SU-DHL-6 (cell line): ENCODE data around the gene LKAAEAR1.

ENCODE experiments used
- H2AFZ ChIP-seq: fragments of 200-600 bp; sonication (generic); 2 replicates; pipeline ENCODE4 v1.6.1; 2014; ENCODE audit warnings: low read depth, mild to moderate bottlenecking, moderate library complexity, mixed read lengths, antibody characterized with exemption, low read length; ENCODE audit not compliant: severe bottlenecking
- H3F3A ChIP-seq: fragments of 200-600 bp; shearing (Covaris generic); 2 replicates; pipeline ENCODE4 v1.6.0; 2016; ENCODE audit warnings: antibody characterized with exemption, mild to moderate bottlenecking; ENCODE audit not compliant: insufficient read depth
- H3K27ac ChIP-seq: fragments of 200-600 bp; sonication (generic); 2 replicates; pipeline ENCODE4 v1.5.1; 2016; ENCODE audit warnings: low read depth, mild to moderate bottlenecking, low read length, moderate library complexity, mixed read lengths
- H3K27me3 ChIP-seq: fragments of 200-600 bp; sonication (generic), shearing (Covaris generic); 2 replicates; pipeline ENCODE4 v1.6.0; 2014; ENCODE audit warnings: mild to moderate bottlenecking, low read length
- H3K36me3 ChIP-seq: fragments of 200-600 bp; sonication (generic); 2 replicates; pipeline ENCODE4 v1.6.1; 2014; ENCODE audit warnings: mild to moderate bottlenecking, low read length, mixed read lengths
- H3K4me2 ChIP-seq: fragments of 300-600, 200-600 bp; shearing (Covaris generic), sonication (generic); 2 replicates; pipeline ENCODE4 v1.6.0; 2014; ENCODE audit warnings: low read length, low read depth, mild to moderate bottlenecking; ENCODE audit not compliant: poor library complexity, severe bottlenecking
- H3K4me3 ChIP-seq: fragments of 200-600 bp; sonication (generic); 2 replicates; pipeline ENCODE4 v1.5.1; 2014; ENCODE audit warnings: antibody characterized with exemption, low read length, mild to moderate bottlenecking, mixed read lengths; ENCODE audit not compliant: insufficient read depth, poor library complexity, severe bottlenecking
- H3K79me2 ChIP-seq: fragments of 200-600 bp; sonication (generic); 2 replicates; pipeline ENCODE4 v1.6.1; 2014; ENCODE audit warnings: mild to moderate bottlenecking, low read length, moderate library complexity; ENCODE audit not compliant: insufficient read depth
- H3K9ac ChIP-seq: fragments of 200-600 bp; sonication (generic); 2 replicates; pipeline ENCODE4 v1.7.0; 2014; ENCODE audit warnings: mild to moderate bottlenecking, low read length
- H3K9me2 ChIP-seq: fragments of 200-600 bp; sonication (generic); replicated peaks from 2 replicates; pipeline ENCODE4 v1.6.1; 2014; ENCODE audit warnings: low read length; ENCODE audit not compliant: insufficient read depth
- H3K9me3 ChIP-seq: fragments of 200-600 bp; sonication (generic); 2 replicates; pipeline ENCODE4 v1.6.1; 2014; ENCODE audit warnings: low read length, mixed read lengths; ENCODE audit not compliant: insufficient read depth
- H4K20me1 ChIP-seq: fragments of 200-600 bp; sonication (generic); 2 replicates; pipeline ENCODE4 v1.6.1; 2014; ENCODE audit warnings: low read depth, mild to moderate bottlenecking, antibody characterized with exemption, low read length, moderate library complexity, mixed read lengths
- EZH2phosphoT487 ChIP-seq: fragments of 200-600 bp; sonication (generic), shearing (Covaris generic); conservative IDR thresholded peaks from 2 replicates; pipeline ENCODE4 v1.6.1; 2018; ENCODE audit warnings: mild to moderate bottlenecking, antibody characterized with exemption, low read length, moderate library complexity, mixed read lengths
- TF ChIP-seq, protein P1 (sequence below): fragments of 200-600 bp; sonication (generic); IDR thresholded peaks from one replicate; pipeline ENCODE4 v1.5.1; 2017; ENCODE audit warnings: antibody characterized with exemption, mild to moderate bottlenecking, low read length, moderate library complexity; ENCODE audit not compliant: insufficient read depth, poor library complexity, severe bottlenecking

LKAAEAR1 gene

DNA sequence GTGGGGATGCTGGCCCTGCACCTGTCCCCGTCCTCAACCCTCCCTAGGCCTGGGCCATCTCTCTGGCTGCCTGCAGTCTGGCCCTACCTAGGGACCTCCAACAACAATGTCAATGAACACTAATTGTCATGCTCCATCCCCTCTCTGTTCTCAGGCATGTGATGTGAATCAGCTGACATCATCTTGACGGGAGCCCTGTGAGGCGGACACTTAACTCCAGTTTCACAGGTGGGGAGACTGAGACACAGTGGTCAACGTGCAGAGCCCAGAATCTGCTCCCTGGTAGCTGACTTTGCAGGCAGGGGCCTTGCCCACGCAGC is 22.0 kb downstream of the LKAAEAR1 start:
- Histone ChIP-seq H2AFZ (peak overlapping the region; percentile 95), H3K9me3 (no peaks in the 10 kb centered on the region), H3K79me2 (no peaks in the 10 kb centered on the region), H3K27me3 (no peaks in the 10 kb centered on the region), H3K36me3 (no peaks in the 10 kb centered on the region), H3K9ac (peak overlapping the region; percentile 74; the same call in 1 of the 2 replicates), H3F3A (no peaks in the 10 kb centered on the region), H3K9me2 (no peaks in the 10 kb centered on the region), H3K27ac (no peak overlapping the region), H4K20me1 (no peaks in the 10 kb centered on the region), H3K4me2 (peak overlapping the region; percentile 85), H3K4me3 (peak overlapping the region; percentile 81)
- TF ChIP-seq EZH2phosphoT487: no peak
- TF ChIP-seq, protein P1, sequence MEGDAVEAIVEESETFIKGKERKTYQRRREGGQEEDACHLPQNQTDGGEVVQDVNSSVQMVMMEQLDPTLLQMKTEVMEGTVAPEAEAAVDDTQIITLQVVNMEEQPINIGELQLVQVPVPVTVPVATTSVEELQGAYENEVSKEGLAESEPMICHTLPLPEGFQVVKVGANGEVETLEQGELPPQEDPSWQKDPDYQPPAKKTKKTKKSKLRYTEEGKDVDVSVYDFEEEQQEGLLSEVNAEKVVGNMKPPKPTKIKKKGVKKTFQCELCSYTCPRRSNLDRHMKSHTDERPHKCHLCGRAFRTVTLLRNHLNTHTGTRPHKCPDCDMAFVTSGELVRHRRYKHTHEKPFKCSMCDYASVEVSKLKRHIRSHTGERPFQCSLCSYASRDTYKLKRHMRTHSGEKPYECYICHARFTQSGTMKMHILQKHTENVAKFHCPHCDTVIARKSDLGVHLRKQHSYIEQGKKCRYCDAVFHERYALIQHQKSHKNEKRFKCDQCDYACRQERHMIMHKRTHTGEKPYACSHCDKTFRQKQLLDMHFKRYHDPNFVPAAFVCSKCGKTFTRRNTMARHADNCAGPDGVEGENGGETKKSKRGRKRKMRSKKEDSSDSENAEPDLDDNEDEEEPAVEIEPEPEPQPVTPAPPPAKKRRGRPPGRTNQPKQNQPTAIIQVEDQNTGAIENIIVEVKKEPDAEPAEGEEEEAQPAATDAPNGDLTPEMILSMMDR: no peak

DNA sequence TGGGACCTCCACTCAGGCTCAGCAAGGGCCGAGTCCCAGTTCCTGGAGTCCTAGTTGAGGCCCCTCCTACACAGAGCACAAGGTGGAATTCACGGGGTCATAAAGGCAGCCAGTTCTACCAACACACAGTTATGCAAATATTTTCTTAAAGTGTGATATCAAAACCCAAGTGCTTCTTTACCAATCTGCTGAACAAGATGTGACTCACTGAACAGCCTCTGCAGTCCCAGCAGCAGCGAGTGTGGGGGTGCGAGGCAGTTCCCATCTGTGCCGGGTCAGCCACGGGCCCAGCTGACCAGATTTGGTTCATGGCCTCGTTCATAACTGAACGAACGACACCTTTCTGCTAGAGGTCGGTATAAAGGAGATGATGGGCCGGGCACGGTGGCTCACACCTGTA is 25.7 kb downstream of the LKAAEAR1 start:
- Histone ChIP-seq H3K9me2 (no peaks in the 10 kb centered on the region), H3K27ac (no peak overlapping the region), H3K27me3 (no peaks in the 10 kb centered on the region), H3K9me3 (no peaks in the 10 kb centered on the region), H2AFZ (no peak overlapping the region), H4K20me1 (no peaks in the 10 kb centered on the region), H3K36me3 (no peaks in the 10 kb centered on the region), H3K4me3 (no peak overlapping the region), H3K9ac (no peak overlapping the region), H3K79me2 (no peaks in the 10 kb centered on the region), H3K4me2 (no peak overlapping the region), H3F3A (no peaks in the 10 kb centered on the region)
- no peak for TF ChIP-seq EZH2phosphoT487
- TF ChIP-seq, protein P1: no peak

DNA sequence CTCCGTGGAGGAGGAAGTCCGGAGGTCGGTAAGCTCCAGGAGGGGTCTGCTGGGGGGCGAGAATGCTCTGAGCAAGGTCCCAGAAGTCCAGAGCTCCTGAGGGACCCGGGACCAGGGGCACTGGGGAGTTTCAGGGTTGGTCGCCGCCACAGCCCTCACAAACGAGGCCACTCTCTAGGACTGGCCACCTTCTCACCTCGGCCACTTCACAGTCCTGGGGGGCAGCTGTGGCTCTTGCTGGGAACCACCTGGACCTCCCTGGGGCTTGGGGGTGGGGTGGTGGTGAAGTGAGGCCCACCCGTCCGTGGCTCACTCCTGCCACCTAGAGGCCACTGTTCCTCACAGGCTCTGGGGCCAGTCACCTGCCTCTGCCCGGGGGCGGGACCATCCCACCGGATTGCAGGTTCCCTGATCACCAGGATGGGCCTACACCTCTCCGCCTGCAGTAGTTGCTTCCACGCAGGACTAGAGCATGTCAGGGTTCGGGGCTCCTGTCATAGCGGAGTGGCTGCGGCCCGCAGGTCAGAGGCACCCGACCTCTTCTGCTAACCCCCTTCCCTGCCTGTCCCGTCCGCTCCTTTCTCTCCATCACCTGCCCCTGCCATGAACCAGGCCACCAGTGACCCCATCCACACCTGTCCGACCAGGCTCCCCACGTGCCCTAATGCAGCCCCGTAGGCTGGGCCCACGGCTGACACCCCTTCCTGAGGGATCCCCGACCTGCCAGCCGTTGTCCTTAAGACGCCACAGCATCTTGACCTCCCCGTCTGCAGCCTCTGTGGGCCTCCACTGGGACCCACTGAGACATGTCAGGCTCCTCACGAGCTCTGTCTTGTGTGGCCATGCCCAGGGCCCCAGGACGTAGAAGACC is 26.3 kb downstream of the LKAAEAR1 start:
- no peaks in the 10 kb centered on the region for H3K27me3 ChIP-seq
- no peaks in the 10 kb centered on the region for H3K36me3 ChIP-seq
- no peak overlapping the region for H3K27ac ChIP-seq
- no peak overlapping the region for H2AFZ ChIP-seq
- no peaks in the 10 kb centered on the region for H3F3A ChIP-seq
- H3K9ac ChIP-seq: no peak overlapping the region
- H3K79me2 ChIP-seq: no peaks in the 10 kb centered on the region
- H3K4me3 ChIP-seq: no peak overlapping the region
- no peak for TF ChIP-seq EZH2phosphoT487
- TF ChIP-seq, protein P1: peak; percentile 70
- H3K9me2 ChIP-seq: no peaks in the 10 kb centered on the region
- H3K9me3 ChIP-seq: no peaks in the 10 kb centered on the region
- no peak overlapping the region for H3K4me2 ChIP-seq
- no peaks in the 10 kb centered on the region for H4K20me1 ChIP-seq
